ENCODE data around the gene UBE3B. TPM values are rescaled to one million over a fixed set of nuclear protein-coding genes. Genes with fewer than 3 reads are reported as not detected.

The UBE3B gene
- total and polyA plus RNA-seq, 2 donors (not counting 1 experiment from before 2014, with no cell fraction given), result 27.2 to 49.7 TPM

DNA sequence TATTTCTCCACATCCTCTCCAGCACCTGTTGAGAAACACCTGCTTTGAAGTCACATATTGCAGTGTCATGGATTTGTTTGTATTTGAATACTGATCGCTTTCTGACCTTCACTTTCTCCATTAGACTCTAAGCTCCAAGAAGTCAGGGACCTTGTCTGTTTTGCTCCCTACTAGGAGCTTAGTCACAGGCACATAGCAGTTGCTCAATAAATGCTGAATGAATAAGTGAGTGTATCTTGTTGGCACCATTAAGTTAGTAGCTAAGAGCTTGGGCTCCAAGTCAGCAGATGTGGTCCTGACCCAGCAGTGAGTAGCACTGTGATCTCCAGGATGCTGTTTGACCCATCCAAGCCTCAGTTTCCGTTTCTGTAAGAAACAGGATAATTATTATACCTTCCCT is 106.3 kb downstream of the UBE3B start:
- H3K9ac ChIP-seq (ENCODE audit: insufficient read depth, low read length), result no peak overlapping the region
- no peak overlapping the region for H3K27ac ChIP-seq (ENCODE audit: insufficient read depth, low read length)
- H2AFZ ChIP-seq (ENCODE audit: low read length), result no peak overlapping the region
- H3K9me3 ChIP-seq (ENCODE audit: control insufficient read depth, insufficient read depth, low read depth, low read length), result no peaks in the 10 kb centered on the region
- H3K36me3 ChIP-seq (ENCODE audit: control insufficient read depth, insufficient read depth, low read length), result peaks cover 8% of the 10 kb centered on the region
- H4K20me1 ChIP-seq (ENCODE audit: control insufficient read depth, extremely low read depth, insufficient read depth, low read length), result no peaks in the 10 kb centered on the region
- no peak overlapping the region for H3K4me2 ChIP-seq (ENCODE audit: extremely low read depth, insufficient read depth, low read length)
- DNase-seq (ENCODE audit: low read depth in 2 of 2), result no peak
- no peak for TF ChIP-seq EZH2 (IDR thresholded peaks at IDR 0.05; ENCODE audit: low read length, missing control alignments)
- no peak for TF ChIP-seq CTCF (conservative IDR thresholded peaks at IDR 0.05 in 1 of 2, IDR thresholded peaks at IDR 0.05 in 1 of 2; ENCODE audit: low read depth in 1 of 2, low read length in 2 of 2)
- H3K4me3 ChIP-seq (replicated peaks in 1 of 4; ENCODE audit: control extremely low read depth in 1 of 4, insufficient read depth in 1 of 4, low read depth in 3 of 4, low read length in 4 of 4), result no peak overlapping the region
- no peaks in the 10 kb centered on the region for H3K27me3 ChIP-seq (ENCODE audit: control insufficient read depth, insufficient read depth, low read length)
- H3K79me2 ChIP-seq (ENCODE audit: control insufficient read depth, insufficient read depth, low read length), result no peaks in the 10 kb centered on the region
- no peaks in the 10 kb centered on the region for H3K4me1 ChIP-seq (ENCODE audit: control insufficient read depth, extremely low read depth, insufficient read depth, low read length)

Other genes with a start within 250 kb of the UBE3B start
- gene FOXN4, start 168.3 kb upstream of the UBE3B start, total RNA-seq, result not detected in 2 replicates
- not detected in 2 replicates for gene FOXN4, start 168.3 kb upstream of the UBE3B start, polyA plus RNA-seq
- 0.77 TPM in 1 of 2 replicates, not detected in the other for gene MYO1H, start 129.7 kb upstream of the UBE3B start, total RNA-seq
- 0.07 and 0.15 TPM in 2 replicates for gene MYO1H, start 129.7 kb upstream of the UBE3B start, polyA plus RNA-seq
- 59.8 and 106 TPM in 2 replicates for gene KCTD10, start 334 bp upstream of the UBE3B start, total RNA-seq
- 131 and 190 TPM in 2 replicates for gene KCTD10, start 334 bp upstream of the UBE3B start, polyA plus RNA-seq
- gene MMAB, start 95.9 kb downstream of the UBE3B start, total RNA-seq, result 32.6 and 56.1 TPM in 2 replicates
- gene MMAB, start 95.9 kb downstream of the UBE3B start, polyA plus RNA-seq, result 31.5 and 36.8 TPM in 2 replicates
- 10.0 and 22.1 TPM in 2 replicates for gene MVK, start 96.2 kb downstream of the UBE3B start, total RNA-seq
- 12.3 and 18.8 TPM in 2 replicates for gene MVK, start 96.2 kb downstream of the UBE3B start, polyA plus RNA-seq
- gene FAM222A, start 236.2 kb downstream of the UBE3B start, total RNA-seq, result under 0.01 TPM in 1 of 2 replicates, not detected in the other
- 0.05 and 0.18 TPM in 2 replicates for gene FAM222A, start 236.2 kb downstream of the UBE3B start, polyA plus RNA-seq

All from fibroblast of lung (primary cell).